Measurements from ENCODE around the gene DAAM2.

DNA sequence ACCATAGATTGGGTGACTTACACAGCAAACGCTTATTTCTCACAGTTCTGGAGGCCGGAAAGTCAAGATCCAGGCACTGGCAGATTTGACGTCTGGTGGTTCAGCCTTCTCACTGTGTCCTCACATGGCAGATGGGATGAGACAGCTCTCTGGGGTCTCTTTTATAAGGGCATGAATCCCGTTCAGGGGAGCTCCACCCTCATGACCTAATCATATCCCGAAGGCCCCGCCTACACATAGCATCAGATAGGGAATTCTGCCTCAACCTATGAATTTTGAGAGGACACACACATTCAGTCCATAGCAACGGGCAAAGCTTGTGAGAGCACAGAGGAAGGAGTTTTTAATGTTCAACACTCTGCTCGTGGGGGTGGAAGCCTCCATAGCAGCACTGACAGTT lies 27.5 kb downstream of the DAAM2 start:
- TF ChIP-seq, protein P1, sequence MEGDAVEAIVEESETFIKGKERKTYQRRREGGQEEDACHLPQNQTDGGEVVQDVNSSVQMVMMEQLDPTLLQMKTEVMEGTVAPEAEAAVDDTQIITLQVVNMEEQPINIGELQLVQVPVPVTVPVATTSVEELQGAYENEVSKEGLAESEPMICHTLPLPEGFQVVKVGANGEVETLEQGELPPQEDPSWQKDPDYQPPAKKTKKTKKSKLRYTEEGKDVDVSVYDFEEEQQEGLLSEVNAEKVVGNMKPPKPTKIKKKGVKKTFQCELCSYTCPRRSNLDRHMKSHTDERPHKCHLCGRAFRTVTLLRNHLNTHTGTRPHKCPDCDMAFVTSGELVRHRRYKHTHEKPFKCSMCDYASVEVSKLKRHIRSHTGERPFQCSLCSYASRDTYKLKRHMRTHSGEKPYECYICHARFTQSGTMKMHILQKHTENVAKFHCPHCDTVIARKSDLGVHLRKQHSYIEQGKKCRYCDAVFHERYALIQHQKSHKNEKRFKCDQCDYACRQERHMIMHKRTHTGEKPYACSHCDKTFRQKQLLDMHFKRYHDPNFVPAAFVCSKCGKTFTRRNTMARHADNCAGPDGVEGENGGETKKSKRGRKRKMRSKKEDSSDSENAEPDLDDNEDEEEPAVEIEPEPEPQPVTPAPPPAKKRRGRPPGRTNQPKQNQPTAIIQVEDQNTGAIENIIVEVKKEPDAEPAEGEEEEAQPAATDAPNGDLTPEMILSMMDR (IDR thresholded peaks at IDR 0.05), result no peak
- no peak for TF ChIP-seq POLR2A (IDR thresholded peaks at IDR 0.05)
- no peak for TF ChIP-seq POLR2AphosphoS5 (IDR thresholded peaks at IDR 0.05)

Data from prostate gland (tissue), 2 donors.